Inflammatory macrophage (primary cell): ENCODE results near the gene OAS1.

Source experiments
- DNase-seq, 2 donors: peaks; one replicate each; pipeline ENCODE4 v3.0.0-alpha.2; 2020 to 2022
- total RNA-seq, 18 experiments: gene quantifications; one replicate each; lab custom pipeline; 2026; ENCODE audit warnings: mixed read lengths in 6 of 18, inconsistent platforms in 2 of 18; lab: John Stamatoyannopoulos, UW

OAS1 gene
- total RNA-seq = 23.2 to 398 (median 51.7) reads per million in 18 experiments

DNA sequence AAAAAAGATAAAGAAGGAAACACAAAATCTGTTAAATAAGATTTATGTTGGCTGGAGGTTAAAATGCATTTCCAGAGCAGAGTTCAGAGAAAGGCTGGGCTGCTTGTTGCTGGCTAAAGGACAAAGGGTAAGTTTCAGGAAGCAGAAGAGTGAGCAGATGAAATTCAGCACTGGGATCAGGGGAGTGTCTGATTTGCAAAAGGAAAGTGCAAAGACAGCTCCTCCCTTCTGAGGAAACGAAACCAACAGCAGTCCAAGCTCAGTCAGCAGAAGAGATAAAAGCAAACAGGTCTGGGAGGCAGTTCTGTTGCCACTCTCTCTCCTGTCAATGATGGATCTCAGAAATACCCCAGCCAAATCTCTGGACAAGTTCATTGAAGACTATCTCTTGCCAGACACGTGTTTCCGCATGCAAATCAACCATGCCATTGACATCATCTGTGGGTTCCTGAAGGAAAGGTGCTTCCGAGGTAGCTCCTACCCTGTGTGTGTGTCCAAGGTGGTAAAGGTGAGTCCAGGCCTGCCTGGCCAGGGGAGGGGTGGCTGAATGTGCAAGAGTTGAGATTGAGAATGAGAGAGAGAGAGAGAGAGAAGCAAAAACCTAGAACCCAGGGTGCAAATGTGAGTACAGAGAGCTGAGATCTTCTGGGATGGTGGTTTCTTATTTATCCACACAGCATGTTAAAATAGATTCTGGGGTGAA lies at the start of gene OAS1:
Gene OAS1 (plus strand): TSS at position 251 of the 703 bp plus-strand sequence. CDS start 78 bp downstream, at position 329.
- peak; percentile 71 to 73 for DNase-seq

DNA sequence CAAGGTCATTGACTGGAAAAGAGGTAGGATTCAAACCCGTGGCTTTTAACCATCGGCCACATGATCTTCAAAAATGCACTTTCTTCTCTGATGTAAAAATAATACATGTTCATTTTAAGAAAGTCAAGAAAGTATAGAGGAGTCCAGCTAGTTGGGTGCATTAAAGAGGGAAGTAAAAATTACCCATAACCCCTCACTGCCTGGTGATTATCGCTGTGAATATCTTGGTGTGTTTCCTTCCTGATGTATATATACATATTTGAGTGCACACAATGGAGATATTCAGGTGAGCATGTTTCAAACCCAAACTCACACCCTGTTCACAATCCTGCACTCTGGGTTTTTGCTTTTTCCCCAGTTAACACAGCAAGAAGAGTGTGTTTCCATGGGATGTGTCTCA lies 47.5 kb upstream of the OAS1 start:
- DNase-seq = no peak

- DNase-seq = no peak
Measured at GRCh38 chr12:112860181-112860580, 46.6 kb upstream of the OAS1 start.

GRCh38 chr12:112861284-112861683 lies 45.5 kb upstream of the OAS1 start:
- no peak for DNase-seq

GRCh38 chr12:112862636-112863290 lies 44.0 kb upstream of the OAS1 start:
- no peak for DNase-seq

- no peak for DNase-seq
Measured at GRCh38 chr12:112868459-112869041, 38.2 kb upstream of the OAS1 start.

DNA sequence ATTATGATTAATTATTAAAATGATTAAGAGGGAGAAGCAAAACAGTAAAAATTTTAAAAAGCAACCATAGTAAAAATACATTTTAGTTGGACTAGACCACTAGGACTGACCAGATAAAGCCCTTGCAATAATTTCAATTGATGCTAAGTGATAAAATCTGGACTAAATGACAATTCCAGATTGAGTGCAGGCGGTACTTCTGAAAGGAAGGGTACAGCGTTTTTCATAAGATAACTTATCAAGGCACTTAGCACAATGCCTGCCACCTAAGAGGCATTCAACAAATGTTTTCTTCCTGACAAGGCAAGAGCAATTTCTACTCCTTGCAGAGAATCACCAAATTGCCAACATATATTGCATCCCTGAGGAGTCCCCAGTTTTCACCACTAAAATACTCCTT lies 37.7 kb upstream of the OAS1 start:
- no peak for DNase-seq

GRCh38 chr12:112869778-112870177 lies 37.0 kb upstream of the OAS1 start:
- DNase-seq = no peak

DNA sequence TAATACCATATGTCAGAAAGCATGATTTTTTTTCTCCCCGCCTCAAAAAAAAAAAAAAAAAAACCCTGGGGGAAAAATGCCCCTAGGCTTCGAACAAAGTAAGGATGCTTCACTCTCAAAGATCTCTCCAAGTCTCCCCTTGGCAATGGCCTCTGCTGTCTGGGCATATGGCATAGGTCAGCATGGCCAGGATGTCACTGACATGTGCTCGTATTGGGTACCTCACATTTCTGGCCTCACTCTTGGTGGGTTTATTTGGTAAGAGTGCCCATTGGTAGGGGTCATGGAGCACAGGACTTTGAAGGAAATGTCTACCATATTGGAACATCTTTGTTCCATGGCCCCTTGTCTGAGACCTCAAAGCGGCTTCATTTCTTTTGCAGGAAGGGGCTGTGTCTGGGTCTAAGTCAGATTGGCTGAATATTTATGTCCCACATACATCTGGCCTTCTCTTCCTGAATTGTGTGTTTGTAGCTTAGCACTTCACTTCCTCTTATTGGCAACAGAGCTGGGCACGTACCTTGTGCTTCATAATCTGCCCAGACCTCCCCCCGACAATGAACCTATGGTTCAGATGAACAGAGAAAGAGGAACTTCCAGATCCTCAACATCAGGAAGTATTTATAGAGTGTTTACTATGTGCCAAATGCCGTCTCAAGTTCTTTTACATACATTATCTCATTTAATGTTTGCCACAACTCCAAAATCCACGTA lies 36.3 kb upstream of the OAS1 start:
- peak; percentile 20 to 62 for DNase-seq

- no peak for DNase-seq
Measured at GRCh38 chr12:112875608-112876007, 31.2 kb upstream of the OAS1 start.

DNA sequence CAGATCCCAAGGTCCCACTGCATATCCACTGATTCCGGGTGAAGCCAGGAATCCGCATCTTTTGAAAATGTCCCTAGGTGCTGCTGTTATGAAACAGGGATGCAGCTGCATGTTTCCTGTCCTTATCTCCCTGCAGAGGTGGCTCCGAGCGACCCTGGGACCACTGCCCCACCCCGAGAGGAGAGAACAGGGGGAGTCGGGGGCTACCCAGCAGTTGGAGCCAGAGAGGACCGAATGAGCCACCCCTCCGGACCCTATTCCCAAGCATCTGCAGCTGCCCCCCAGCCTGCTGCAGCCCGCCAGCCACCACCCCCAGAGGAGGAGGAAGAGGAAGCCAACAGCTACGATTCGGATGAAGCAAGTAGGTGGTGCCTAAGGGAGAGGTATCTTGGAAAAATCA lies 30.3 kb upstream of the OAS1 start:
- no peak for DNase-seq

- DNase-seq = no peak
Measured at GRCh38 chr12:112877006-112877405, 29.8 kb upstream of the OAS1 start.

- DNase-seq = no peak
Measured at GRCh38 chr12:112878488-112878887, 28.3 kb upstream of the OAS1 start.

DNA sequence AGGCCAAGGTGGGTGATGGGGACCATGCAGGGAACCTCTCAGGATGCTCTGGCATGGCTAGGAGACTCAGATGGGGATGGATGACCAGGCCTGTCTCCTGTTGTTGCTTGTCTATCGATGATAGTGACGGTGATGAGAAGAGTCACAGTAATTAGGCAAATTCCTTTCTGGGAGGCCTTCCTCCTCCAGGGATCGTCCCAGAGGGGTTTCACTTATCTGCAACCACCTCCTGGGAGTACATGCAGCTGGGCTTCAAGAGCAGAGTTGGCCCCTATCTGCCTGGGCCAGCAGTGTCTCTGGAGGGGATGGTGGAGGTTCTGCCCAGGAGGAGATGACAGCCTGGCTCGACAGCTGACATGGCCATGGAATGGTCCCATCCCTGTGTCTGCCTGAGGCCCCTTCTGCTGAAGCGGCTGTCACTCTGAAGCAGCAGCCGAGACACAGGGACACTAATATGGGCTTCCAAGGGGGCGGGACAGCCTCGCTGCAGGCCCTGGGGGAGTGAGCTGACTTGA lies 27.5 kb upstream of the OAS1 start:
- DNase-seq = no peak

- DNase-seq = no peak
Measured at GRCh38 chr12:112881602-112882001, 25.2 kb upstream of the OAS1 start.

- DNase-seq = peak; percentile 68 to 80
Measured at GRCh38 chr12:112885236-112885635, 21.5 kb upstream of the OAS1 start.

DNA sequence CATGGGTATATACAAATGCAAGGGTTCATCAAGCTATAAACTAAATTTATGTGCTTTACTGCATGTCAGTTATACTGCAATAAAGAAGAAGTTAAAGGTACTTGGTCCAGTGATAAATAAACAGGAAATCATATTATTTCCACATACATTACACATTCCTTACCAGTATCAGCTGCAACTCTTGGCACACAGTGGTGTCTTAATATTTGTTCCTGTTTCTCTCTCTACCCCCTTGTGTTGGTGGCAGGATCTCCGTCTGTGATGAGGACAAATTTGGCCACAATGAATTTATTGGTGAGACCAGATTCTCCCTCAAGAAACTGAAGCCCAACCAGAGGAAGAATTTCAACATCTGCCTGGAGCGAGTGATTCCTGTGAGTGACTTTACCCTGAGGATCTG lies 19.2 kb upstream of the OAS1 start:
- DNase-seq = peak; percentile 78 to 92

GRCh38 chr12:112891093-112892024 lies 15.4 kb upstream of the OAS1 start:
- no peak for DNase-seq

DNA sequence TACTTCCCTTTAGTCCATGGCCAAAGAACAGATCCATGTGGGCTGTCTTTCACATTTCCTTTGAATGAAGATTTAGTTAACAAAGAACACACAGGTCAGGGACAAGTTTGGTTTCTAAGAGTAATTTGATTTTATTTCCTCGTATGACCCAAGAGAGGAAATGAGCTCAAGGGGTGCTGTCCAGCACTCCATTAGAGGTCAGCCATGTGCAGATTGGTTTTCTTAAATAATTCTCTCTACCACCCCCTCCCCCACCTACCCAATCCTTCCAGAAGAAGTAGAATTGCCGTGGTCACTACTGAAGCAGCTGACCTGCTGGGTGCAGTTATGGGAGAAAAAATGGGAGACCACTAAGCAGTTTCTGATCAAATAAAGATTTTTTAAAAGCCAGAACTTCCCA lies 13.9 kb upstream of the OAS1 start:
- peak; percentile 31 to 45 for DNase-seq

DNA sequence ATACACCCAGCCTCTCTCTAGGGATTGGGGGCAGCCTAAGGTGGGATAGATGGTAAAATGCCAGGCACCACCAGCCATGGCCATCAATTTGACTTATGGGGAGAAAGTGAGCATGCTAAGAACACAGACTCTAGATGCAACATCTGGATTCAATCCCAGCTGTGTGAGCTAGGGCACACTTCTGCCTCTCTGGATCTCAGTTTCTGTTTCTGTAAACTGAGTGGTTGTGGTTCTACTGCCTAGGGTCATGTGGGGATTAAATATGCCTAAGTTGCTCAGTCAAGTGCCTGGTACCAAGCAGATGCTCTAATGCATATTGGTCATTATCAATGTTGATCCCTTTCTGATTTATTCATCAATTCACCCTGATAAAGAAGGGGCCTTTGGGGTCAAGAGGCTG lies 12.6 kb upstream of the OAS1 start:
- DNase-seq = no peak

GRCh38 chr12:112898380-112898779 lies 8.4 kb upstream of the OAS1 start:
- no peak for DNase-seq
